ENCODE results near the gene NFIC. TPM values are rescaled to one million over a fixed set of nuclear protein-coding genes. Genes with fewer than 3 reads are reported as not detected.

Gene NFIC
- total RNA-seq, 2 donors from 2014 or later = 111 to 196 TPM

DNA sequence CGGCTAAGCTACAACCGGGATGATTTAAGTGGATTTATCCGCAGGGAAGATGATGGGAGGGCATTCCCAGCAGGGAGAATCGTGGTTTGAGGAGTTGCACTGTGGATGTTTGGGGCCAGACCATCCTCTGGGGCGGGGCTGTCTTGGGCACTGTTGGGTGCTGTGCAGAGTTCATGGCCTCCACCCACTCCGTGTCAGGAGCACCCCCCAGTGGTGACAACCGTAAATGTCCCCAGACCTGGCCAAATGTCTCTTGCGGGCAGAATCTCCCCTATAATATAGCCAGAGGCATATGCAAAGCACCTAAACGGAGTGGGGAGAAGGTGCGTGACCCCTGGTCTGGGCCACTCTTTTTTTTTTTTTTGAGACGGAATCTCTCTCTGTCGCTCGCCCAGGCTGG, 73.7 kb downstream of the NFIC start:
- Histone ChIP-seq H3K9me3 (no peaks in the 10 kb centered on the region), H3K27ac (no peak overlapping the region), H3K4me1 (peaks cover 0 to 46% of the 10 kb centered on the region in 2 donors), H3K27me3 (no peaks in the 10 kb centered on the region), H3K36me3 (peaks cover 52% of the 10 kb centered on the region), H3K4me3 (no peak overlapping the region)
- DNase-seq (ENCODE audit: low spot score) = no peak
- peak; percentile 28 to 69 for TF ChIP-seq CTCF (IDR thresholded peaks at IDR 0.05)

DNA sequence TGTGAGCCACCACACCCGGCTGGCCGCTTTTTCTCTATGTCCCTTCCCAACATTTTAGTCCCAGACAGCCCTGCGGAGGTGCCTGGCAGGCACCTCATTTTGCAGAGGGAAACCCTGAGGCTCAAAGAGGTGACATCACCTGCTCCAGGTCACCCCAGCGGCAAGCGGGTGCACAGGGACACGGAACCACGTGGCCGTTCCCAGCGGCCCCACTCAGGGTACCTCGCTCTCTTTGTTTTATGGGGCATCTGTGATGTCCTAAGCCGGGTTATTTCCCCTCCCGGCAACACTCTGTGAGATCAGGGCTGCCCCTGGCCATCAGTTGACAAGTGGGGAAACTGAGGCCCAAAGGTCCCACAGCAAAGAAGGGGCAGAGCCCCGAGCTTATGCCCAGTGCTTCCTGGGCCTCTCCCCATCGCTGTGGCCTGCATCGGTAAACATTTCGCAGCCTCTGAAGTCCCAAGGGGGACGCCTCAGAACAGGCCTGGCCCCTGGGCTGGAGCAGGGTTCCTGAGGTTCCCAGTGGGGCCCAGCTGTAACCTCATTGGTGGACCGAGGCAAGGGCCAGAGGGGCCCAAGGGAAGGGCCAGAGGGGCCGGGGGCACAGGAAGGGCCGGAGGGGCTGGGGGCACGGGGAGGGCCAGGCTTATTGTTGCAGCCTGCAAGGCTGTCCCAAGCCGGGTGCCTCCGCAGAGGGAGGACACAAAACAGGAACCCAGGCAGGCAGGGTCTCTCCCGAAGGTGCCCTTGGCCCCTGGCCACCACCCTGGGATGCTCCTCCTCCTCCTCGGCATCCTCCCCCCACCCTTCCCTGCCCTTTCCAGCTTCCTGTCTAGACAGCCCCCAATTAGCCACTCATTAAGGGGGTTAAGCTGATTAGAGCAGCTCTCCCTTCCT, 75.0 kb downstream of the NFIC start:
- Histone ChIP-seq H3K27me3 (no peaks in the 10 kb centered on the region), H3K4me1 (peaks cover 0 to 46% of the 10 kb centered on the region in 2 donors), H3K36me3 (peaks cover 55% of the 10 kb centered on the region), H3K9me3 (no peaks in the 10 kb centered on the region), H3K27ac (peak overlapping the region; percentile 47 to 63), H3K4me3 (no peak overlapping the region)
- TF ChIP-seq CTCF (IDR thresholded peaks at IDR 0.05) = no peak
- DNase-seq (ENCODE audit: low spot score) = no peak

DNA sequence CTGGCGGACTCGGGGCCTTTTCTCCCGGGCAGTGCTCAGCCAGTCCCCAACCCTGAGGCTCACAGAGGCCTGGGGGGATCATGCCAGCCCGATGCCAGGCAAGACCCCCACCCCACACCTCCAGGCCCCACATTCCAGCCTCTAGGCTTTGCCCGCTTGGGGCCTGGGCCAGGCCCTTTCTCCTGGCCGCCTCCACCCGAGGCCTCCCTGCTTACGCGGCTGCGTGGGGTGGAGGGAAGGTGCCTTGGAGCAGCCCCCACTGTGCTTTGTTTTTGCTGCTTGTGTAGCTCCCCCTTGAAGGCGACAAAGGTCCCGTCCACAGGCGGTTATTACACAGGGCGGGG, 75.6 kb downstream of the NFIC start:
- peaks cover 0 to 46% of the 10 kb centered on the region in 2 donors for H3K4me1 ChIP-seq
- no peak for TF ChIP-seq CTCF (IDR thresholded peaks at IDR 0.05)
- no peak overlapping the region for H3K4me3 ChIP-seq
- H3K27ac ChIP-seq = peak overlapping the region; percentile 47 to 63
- H3K9me3 ChIP-seq = no peaks in the 10 kb centered on the region
- H3K27me3 ChIP-seq = no peaks in the 10 kb centered on the region
- DNase-seq (ENCODE audit: low spot score) = no peak
- H3K36me3 ChIP-seq = peaks cover 54% of the 10 kb centered on the region

DNA sequence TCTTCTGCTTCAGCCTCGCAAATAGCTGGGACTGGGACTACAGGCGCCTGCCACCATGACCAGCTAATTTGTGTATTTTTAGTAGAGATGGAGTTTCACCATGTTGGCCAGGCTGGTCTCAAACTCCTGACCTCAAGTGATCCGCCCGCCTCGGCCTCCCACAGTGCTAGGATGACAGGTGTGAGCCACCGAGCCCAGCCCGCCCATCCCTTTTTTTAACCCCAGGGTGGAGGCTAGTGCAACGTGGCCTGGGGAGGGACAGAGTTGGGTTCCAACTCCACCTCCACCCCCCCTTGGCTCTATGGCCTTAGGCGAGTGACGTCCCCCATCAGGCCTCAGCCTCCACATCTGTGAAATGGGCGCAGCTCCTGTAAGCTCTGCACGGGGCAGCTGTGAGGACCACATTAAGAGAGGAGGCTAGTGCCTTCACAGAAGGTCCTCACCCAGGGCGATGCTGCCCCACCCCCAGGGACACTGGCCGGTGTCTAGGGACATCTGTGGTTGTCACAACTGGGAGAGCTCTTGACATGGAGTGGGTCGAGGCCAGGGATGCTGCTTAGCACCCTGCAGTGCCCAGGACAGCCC, 76.2 kb downstream of the NFIC start:
- H3K27ac ChIP-seq = peak overlapping the region; percentile 47 to 82
- H3K36me3 ChIP-seq = peaks cover 53% of the 10 kb centered on the region
- H3K4me3 ChIP-seq = no peak overlapping the region
- peaks cover 0 to 46% of the 10 kb centered on the region in 2 donors for H3K4me1 ChIP-seq
- no peaks in the 10 kb centered on the region for H3K27me3 ChIP-seq
- TF ChIP-seq CTCF (IDR thresholded peaks at IDR 0.05) = no peak
- DNase-seq (ENCODE audit: low spot score) = no peak
- H3K9me3 ChIP-seq = no peaks in the 10 kb centered on the region

- peaks cover 0 to 46% of the 10 kb centered on the region in 2 donors for H3K4me1 ChIP-seq
- H3K36me3 ChIP-seq = peaks cover 49% of the 10 kb centered on the region
- DNase-seq (ENCODE audit: low spot score) = no peak
- TF ChIP-seq CTCF (IDR thresholded peaks at IDR 0.05) = no peak
- no peaks in the 10 kb centered on the region for H3K27me3 ChIP-seq
- H3K4me3 ChIP-seq = no peak overlapping the region
- H3K27ac ChIP-seq = peak overlapping the region; percentile 44 to 82
- no peaks in the 10 kb centered on the region for H3K9me3 ChIP-seq
Measured at GRCh38 chr19:3443840-3444694, 77.7 kb downstream of the NFIC start.
